NCI-H1436 treated with DMSO at 0.1 percent for 48 hours (cell line): ENCODE data around the gene RAB25.

Experiments used
- DNase-seq: peaks from one replicate; lab custom pipeline; 2025; lab: John Stamatoyannopoulos, UW

RAB25 gene

GRCh38 chr1:156079762-156080161 is 18.8 kb downstream of the RAB25 start:
- no peak for DNase-seq

- no peak for DNase-seq
Measured at GRCh38 chr1:156080241-156080862, 19.4 kb downstream of the RAB25 start.

GRCh38 chr1:156080863-156081179 is 19.9 kb downstream of the RAB25 start:
- no peak for DNase-seq

- no peak for DNase-seq
Measured at GRCh38 chr1:156081180-156081916, 20.4 kb downstream of the RAB25 start.

- DNase-seq: no peak
Measured at GRCh38 chr1:156081917-156082308, 21.0 kb downstream of the RAB25 start.

GRCh38 chr1:156082309-156083091 is 21.5 kb downstream of the RAB25 start, which contains the start of gene MEX3A:
Gene MEX3A (minus strand): TSS chr1:156082465. CDS start chr1:156081998, 467 bp downstream.
- DNase-seq: no peak

- DNase-seq: no peak
Measured at GRCh38 chr1:156083800-156084790, 23.1 kb downstream of the RAB25 start.

- DNase-seq: no peak
Measured at GRCh38 chr1:156086256-156086662, 25.3 kb downstream of the RAB25 start.

- peak; percentile 20 for DNase-seq
Measured at GRCh38 chr1:156089704-156090103, 28.7 kb downstream of the RAB25 start.

GRCh38 chr1:156090138-156090839 is 29.3 kb downstream of the RAB25 start:
- no peak for DNase-seq

GRCh38 chr1:156090840-156091188 is 29.9 kb downstream of the RAB25 start:
- no peak for DNase-seq

- no peak for DNase-seq
Measured at GRCh38 chr1:156091610-156092009, 30.6 kb downstream of the RAB25 start.

GRCh38 chr1:156095906-156096508 is 35.0 kb downstream of the RAB25 start:
- no peak for DNase-seq

GRCh38 chr1:156096640-156097391 is 35.9 kb downstream of the RAB25 start:
- DNase-seq: peak; percentile 32

- no peak for DNase-seq
Measured at GRCh38 chr1:156097499-156098178, 36.7 kb downstream of the RAB25 start.

GRCh38 chr1:156098784-156099183 is 37.8 kb downstream of the RAB25 start:
- DNase-seq: no peak

GRCh38 chr1:156099282-156099681 is 38.3 kb downstream of the RAB25 start:
- no peak for DNase-seq

GRCh38 chr1:156100205-156100995 is 39.4 kb downstream of the RAB25 start:
- DNase-seq: peak; percentile 9

GRCh38 chr1:156101880-156102279 is 40.9 kb downstream of the RAB25 start:
- no peak for DNase-seq
